DND-41 (cell line): ENCODE results near the gene EEA1.
A peak's percentile ranks its signal among the peaks of the same experiment; 100 is the strongest.

Experiments
- ATAC-seq: fragments of 200-7000 bp; cut with Tn5 transposase; 3 replicates; pipeline ENCODE4 v1.9.1; 2021; ENCODE audit warnings: low read depth; ENCODE audit not compliant: insufficient read depth
- DNase-seq: peaks from one replicate; pipeline ENCODE4 v3.0.0-alpha.2; 2020
- H2AFZ ChIP-seq: 2 replicates; pipeline ENCODE4 v1.6.0; 2012; ENCODE audit warnings: low read depth, low read length
- H3K27ac ChIP-seq: 2 replicates; pipeline ENCODE4 v1.5.1; 2012; ENCODE audit warnings: low read length, inconsistent platforms
- H3K27me3 ChIP-seq: fragments of 200-600 bp; sonication (generic); 2 replicates; pipeline ENCODE4 v1.6.0; 2012; ENCODE audit warnings: low read length, mild to moderate bottlenecking, inconsistent platforms; ENCODE audit not compliant: insufficient read depth, poor library complexity
- H3K36me3 ChIP-seq: 2 replicates; pipeline ENCODE4 v1.5.1; 2012; ENCODE audit warnings: low read length, inconsistent platforms; ENCODE audit not compliant: insufficient read depth
- H3K4me1 ChIP-seq: 2 replicates; pipeline ENCODE4 v1.5.1; 2012; ENCODE audit warnings: mild to moderate bottlenecking, low read length; ENCODE audit not compliant: insufficient read depth
- H3K4me2 ChIP-seq: 2 replicates; pipeline ENCODE4 v1.6.0; 2012; ENCODE audit warnings: mild to moderate bottlenecking, moderate library complexity, low read length, inconsistent platforms; ENCODE audit not compliant: insufficient read depth
- H3K4me3 ChIP-seq, 2 experiments: fragments of 200-600 bp in 1 of 2; shearing (Covaris generic) in 1 of 2; 2 replicates each; pipeline ENCODE4 v1.5.1; 2012 to 2016; ENCODE audit warnings: inconsistent platforms in 2 of 2, low read length in 2 of 2, mild to moderate bottlenecking in 2 of 2, low read depth in 1 of 2, moderate library complexity in 1 of 2
- H3K79me2 ChIP-seq: 2 replicates; pipeline ENCODE4 v1.6.0; 2012; ENCODE audit warnings: low read length, inconsistent platforms; ENCODE audit not compliant: insufficient read depth
- H3K9ac ChIP-seq: 2 replicates; pipeline ENCODE4 v1.6.0; 2012; ENCODE audit warnings: low read depth, mild to moderate bottlenecking, inconsistent platforms, low read length, moderate library complexity
- H3K9me3 ChIP-seq: 2 replicates; pipeline ENCODE4 v1.5.1; 2012; ENCODE audit warnings: low read length, moderate library complexity, mild to moderate bottlenecking, inconsistent platforms; ENCODE audit not compliant: insufficient read depth, severe bottlenecking
- H4K20me1 ChIP-seq: 2 replicates; pipeline ENCODE4 v1.6.0; 2012; ENCODE audit warnings: low read length; ENCODE audit not compliant: insufficient read depth
- CTCF ChIP-seq: IDR thresholded peaks from 2 replicates; pipeline ENCODE4 v1.5.1; 2012; ENCODE audit warnings: borderline replicate concordance, low read length, moderate library complexity, mild to moderate bottlenecking; ENCODE audit not compliant: poor library complexity, severe bottlenecking; ENCODE audit errors: extremely low read depth
- EZH2 ChIP-seq: IDR thresholded peaks from 3 replicates; pipeline ENCODE4 v1.6.1; 2012; ENCODE audit warnings: borderline replicate concordance, low read depth, mild to moderate bottlenecking, moderate library complexity, low read length, inconsistent platforms; ENCODE audit not compliant: severe bottlenecking

Gene EEA1

GRCh38 chr12:92829686-92830282 lies 99.3 kb downstream of the EEA1 start:
- Histone ChIP-seq H3K9me3 (no peaks in the 10 kb centered on the region), H3K27me3 (no peaks in the 10 kb centered on the region), H3K4me1 (no peaks in the 10 kb centered on the region), H2AFZ (no peak overlapping the region), H3K79me2 (no peaks in the 10 kb centered on the region), H3K4me2 (no peak overlapping the region), H4K20me1 (no peaks in the 10 kb centered on the region), H3K4me3 (no peak overlapping the region), H3K36me3 (peaks cover 36% of the 10 kb centered on the region; the same call in 1 of the 2 replicates), H3K27ac (no peak overlapping the region), H3K9ac (no peak overlapping the region)
- DNase-seq (no peak), ATAC-seq (no peak)
- TF ChIP-seq CTCF (no peak), EZH2 (no peak)

DNA sequence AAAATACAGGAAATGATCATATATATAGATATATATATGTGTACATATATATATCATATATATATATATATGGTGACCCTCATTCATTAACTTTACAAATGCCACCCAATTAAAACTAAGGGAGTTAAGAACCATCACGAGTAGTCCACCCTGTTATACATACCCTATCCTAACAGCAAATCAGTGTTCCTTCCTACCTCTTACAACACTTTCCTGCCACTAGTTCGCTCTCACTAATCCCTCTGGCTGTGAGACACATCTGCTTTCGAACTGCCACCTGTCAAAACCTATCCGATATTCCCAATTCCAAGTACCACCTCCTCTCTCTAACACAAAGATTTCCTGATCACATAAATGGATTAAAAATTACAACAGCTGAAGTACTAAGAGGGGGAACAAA lies 100.5 kb downstream of the EEA1 start:
- Histone ChIP-seq H3K36me3 (peaks cover 40% of the 10 kb centered on the region; the same call in 1 of the 2 replicates), H3K4me2 (no peak overlapping the region), H3K9me3 (no peaks in the 10 kb centered on the region), H2AFZ (no peak overlapping the region), H3K27me3 (no peaks in the 10 kb centered on the region), H3K27ac (no peak overlapping the region), H3K79me2 (no peaks in the 10 kb centered on the region), H3K4me1 (no peaks in the 10 kb centered on the region), H4K20me1 (no peaks in the 10 kb centered on the region), H3K9ac (no peak overlapping the region), H3K4me3 (no peak overlapping the region)
- no peak for TF ChIP-seq CTCF
- TF ChIP-seq EZH2, result no peak
- DNase-seq (no peak), ATAC-seq (no peak)

DNA sequence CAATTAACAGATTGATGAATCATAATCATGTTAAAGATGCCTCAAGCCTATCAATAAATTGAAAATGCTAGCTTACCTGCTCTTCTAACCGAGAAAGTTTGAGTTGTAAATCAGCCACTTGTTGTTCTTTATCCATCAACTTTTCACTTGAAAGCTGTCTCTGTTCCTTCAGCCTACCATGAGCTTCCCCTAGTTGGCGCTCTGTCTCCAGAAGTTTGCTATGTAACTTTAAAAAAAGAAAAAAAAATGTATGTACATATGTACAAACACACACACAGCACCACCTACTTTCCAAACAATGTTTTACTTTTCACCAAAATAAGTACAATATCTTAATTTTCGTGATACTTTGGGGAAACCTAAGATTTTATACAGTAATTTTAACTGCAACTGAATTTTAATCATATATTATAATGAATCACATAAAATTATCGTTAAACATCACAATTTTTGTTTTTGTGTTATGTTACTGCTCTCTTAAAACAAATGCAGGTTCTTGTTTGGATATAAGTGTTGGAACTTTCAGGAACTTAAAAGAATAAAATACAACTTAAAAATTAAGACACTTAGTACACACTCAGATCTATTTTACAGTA lies 101.2 kb downstream of the EEA1 start:
- Histone ChIP-seq H3K27me3 (no peaks in the 10 kb centered on the region), H4K20me1 (no peaks in the 10 kb centered on the region), H3K79me2 (no peaks in the 10 kb centered on the region), H3K9ac (no peak overlapping the region), H3K4me2 (no peak overlapping the region), H3K27ac (no peak overlapping the region), H3K36me3 (peaks cover 40% of the 10 kb centered on the region; the same call in 1 of the 2 replicates), H3K4me1 (no peaks in the 10 kb centered on the region), H3K9me3 (no peaks in the 10 kb centered on the region), H3K4me3 (no peak overlapping the region), H2AFZ (no peak overlapping the region)
- peak; percentile 60 for DNase-seq
- ATAC-seq, result peak; percentile 71; the same call in 2 of the 3 replicates
- no peak for TF ChIP-seq EZH2
- TF ChIP-seq CTCF, result peak; percentile 80
